IMR-90 (cell line): ENCODE data around the gene CST3. TPM values are rescaled to one million over a fixed set of nuclear protein-coding genes. Genes with fewer than 3 reads are reported as not detected.

Source experiments
- ATAC-seq: fragments of 200-7000 bp; cut with Tn5 transposase; 2 replicates; pipeline ENCODE4 v1.9.1; 2020; ENCODE audit warnings: low read depth, mild to moderate bottlenecking, moderate library complexity
- BruUV-seq: library from RNA; stranded (reverse); fragments of 400-500 nt; replicated peaks from 2 replicates; lab custom pipeline; 2021; lab: Mats Ljungman, UMichigan
- CTCF ChIA-PET: fragments of 300-600 bp; formaldehyde crosslinking; extraction: SDS; loops from one replicate; lab custom pipeline; 2021; ENCODE audit warnings: antibody characterized with exemption; lab: Yijun Ruan, JAX
- POLR2A ChIA-PET: fragments of 300-600 bp; sonication (Branson Sonifier 250); formaldehyde crosslinking; loops from one replicate; lab custom pipeline; 2022; ENCODE audit warnings: antibody characterized with exemption; ENCODE audit not compliant: unreplicated experiment; lab: Charles Lee
- DNase-seq: peaks from one replicate; pipeline ENCODE4 v3.0.0; 2013
- H2AFZ ChIP-seq: replicated peaks from 2 replicates; pipeline ENCODE3; 2013; ENCODE audit warnings: low read length, mild to moderate bottlenecking; ENCODE audit not compliant: poor library complexity
- H2AK5ac ChIP-seq: 2 replicates; pipeline ENCODE4 v1.6.1; 2013; ENCODE audit warnings: low read depth, low read length, inconsistent platforms
- H2AK9ac ChIP-seq: replicated peaks from 2 replicates; pipeline ENCODE3; 2013; ENCODE audit warnings: mild to moderate bottlenecking, low read depth, low read length, moderate library complexity; ENCODE audit not compliant: poor library complexity
- H2BK120ac ChIP-seq: 2 replicates; pipeline ENCODE4 v1.6.1; 2013; ENCODE audit warnings: low read depth, low read length, inconsistent platforms
- H2BK15ac ChIP-seq: 3 replicates; pipeline ENCODE4 v1.6.1; 2013; ENCODE audit warnings: low read depth, low read length, inconsistent platforms
- H2BK20ac ChIP-seq: 2 replicates; pipeline ENCODE4 v1.6.1; 2013; ENCODE audit warnings: low read depth, mild to moderate bottlenecking, inconsistent platforms, low read length, moderate library complexity
- H2BK5ac ChIP-seq: 2 replicates; pipeline ENCODE4 v1.6.1; 2013; ENCODE audit warnings: mild to moderate bottlenecking, low read depth, low read length, inconsistent platforms; ENCODE audit not compliant: poor library complexity, severe bottlenecking
- H3K14ac ChIP-seq: replicated peaks from 2 replicates; pipeline ENCODE4 v1.6.1; 2013; ENCODE audit warnings: low read depth, low read length, inconsistent platforms
- H3K18ac ChIP-seq: 2 replicates; pipeline ENCODE4 v1.6.1; 2013; ENCODE audit warnings: low read depth, low read length, control low read depth
- H3K23ac ChIP-seq: 2 replicates; pipeline ENCODE4 v1.6.1; 2013; ENCODE audit warnings: low read depth, low read length, inconsistent platforms
- H3K27ac ChIP-seq: 2 replicates; pipeline ENCODE4 v1.5.1; 2013; ENCODE audit warnings: mild to moderate bottlenecking, control low read depth, low read length; ENCODE audit not compliant: insufficient read depth
- H3K27me3 ChIP-seq: 2 replicates; pipeline ENCODE4 v1.6.1; 2013; ENCODE audit warnings: low read length; ENCODE audit not compliant: control insufficient read depth, insufficient read depth
- H3K36me3 ChIP-seq: 2 replicates; pipeline ENCODE4 v1.6.1; 2013; ENCODE audit warnings: low read length, mixed read lengths; ENCODE audit not compliant: control insufficient read depth, insufficient read depth
- H3K4ac ChIP-seq: 2 replicates; pipeline ENCODE4 v1.6.1; 2013; ENCODE audit warnings: low read depth, low read length, inconsistent platforms
- H3K4me1 ChIP-seq: 2 replicates; pipeline ENCODE4 v1.6.1; 2013; ENCODE audit warnings: low read length, mixed read lengths; ENCODE audit not compliant: control insufficient read depth, insufficient read depth
- H3K4me2 ChIP-seq: 2 replicates; pipeline ENCODE4 v1.6.1; 2013; ENCODE audit warnings: low read depth, mild to moderate bottlenecking, control low read depth, low read length, moderate library complexity
- H3K4me3 ChIP-seq: 2 replicates; pipeline ENCODE4 v1.5.1; 2013; ENCODE audit warnings: low read depth, mild to moderate bottlenecking, control low read depth, low read length, moderate library complexity; ENCODE audit not compliant: insufficient read depth
- H3K56ac ChIP-seq: 2 replicates; pipeline ENCODE4 v1.6.1; 2013; ENCODE audit warnings: low read length, inconsistent platforms; ENCODE audit not compliant: insufficient read depth; ENCODE audit errors: extremely low read depth
- H3K79me1 ChIP-seq, 2 experiments: 2 replicates each; pipeline ENCODE4 v1.6.1; 2013; ENCODE audit warnings: low read length in 2 of 2, inconsistent platforms in 1 of 2, low read depth in 1 of 2
- H3K9ac ChIP-seq: 2 replicates; pipeline ENCODE4 v1.6.1; 2013; ENCODE audit warnings: low read depth, low read length, control low read depth
- H3K9me1 ChIP-seq: 2 replicates; pipeline ENCODE4 v1.6.1; 2013; ENCODE audit warnings: low read length, inconsistent platforms; ENCODE audit not compliant: insufficient read depth
- H3K9me3 ChIP-seq: 2 replicates; pipeline ENCODE4 v1.6.1; 2013; ENCODE audit warnings: low read length; ENCODE audit not compliant: control insufficient read depth, insufficient read depth
- H4K20me1 ChIP-seq: 2 replicates; pipeline ENCODE4 v1.6.1; 2013; ENCODE audit warnings: low read length, inconsistent platforms; ENCODE audit not compliant: insufficient read depth
- H4K5ac ChIP-seq: 2 replicates; pipeline ENCODE4 v1.6.1; 2013; ENCODE audit warnings: mild to moderate bottlenecking, low read depth, low read length, control low read depth
- H4K8ac ChIP-seq, 2 experiments: 2 replicates each; pipeline ENCODE4 v1.6.1; 2013; ENCODE audit warnings: low read depth in 2 of 2, low read length in 2 of 2, control low read depth in 1 of 2, inconsistent platforms in 1 of 2
- H4K91ac ChIP-seq: 2 replicates; pipeline ENCODE4 v1.6.1; 2013; ENCODE audit warnings: low read depth, low read length, inconsistent platforms; ENCODE audit not compliant: insufficient read depth
- MXI1 ChIP-seq: IDR thresholded peaks from 2 replicates; pipeline ENCODE4 v1.6.1; 2012; ENCODE audit warnings: low read depth, mild to moderate bottlenecking, low read length, moderate library complexity, borderline replicate concordance
- RAD21 ChIP-seq: IDR thresholded peaks from 2 replicates; pipeline ENCODE4 v1.6.1; 2012; ENCODE audit warnings: low read length, improper control_type of control experiment
- RCOR1 ChIP-seq: IDR thresholded peaks from 2 replicates; pipeline ENCODE4 v1.6.1; 2012; ENCODE audit warnings: mild to moderate bottlenecking, low read length, improper control_type of control experiment; ENCODE audit not compliant: insufficient replicate concordance
- WGBS, 2 experiments: methylation state at CpG; one replicate each; pipeline versions ENCODE4 v1.1.5 to v1.1.7; 2013; ENCODE audit warnings: missing lambda C conversion rate in 2 of 2; ENCODE audit not compliant: insufficient read length in 1 of 2; ENCODE audit errors: extremely low coverage in 2 of 2; 5-methylcytosine and 5-hydroxymethylcytosine counted together
- dilution Hi-C: fragments of 300-500 bp; cut with HindIII; formaldehyde crosslinking; loops from one replicate; pipeline ENCODE4 v1.14.3; 2018; ENCODE audit warnings: low sequenced_read_pairs; ENCODE audit not compliant: unreplicated experiment
- in situ Hi-C: fragments of 300-500 bp; cut with MboI; formaldehyde crosslinking; loops from 3 replicates; pipeline ENCODE4 v1.14.3; 2019; ENCODE audit warnings: low sequenced_read_pairs, inconsistent platforms, mixed read lengths
- intact Hi-C: fragments of 100-400 bp; cut with micrococcal nuclease; formaldehyde crosslinking; loops from 2 replicates; pipeline ENCODE4 v1.10.0; 2022
- polyA plus RNA-seq, 3 experiments: library from polyadenylated mRNA; depleted of rRNA; stranded (reverse); fragments of >200 nt; gene quantifications; 2 replicates each; pipeline ENCODE4 v1.2.3, GENCODE V29; 2012; ENCODE audit warnings: low replicate concordance in 1 of 3
- total RNA-seq: library from RNA; depleted of rRNA; stranded (reverse); fragments of >200 nt; gene quantifications from 2 replicates; pipeline ENCODE4 v1.2.3, GENCODE V29; 2012

CST3 gene
- total and polyA plus RNA-seq, 2 of the 4 experiments (the other 2 are of a cell fraction), result 26.0 to 471 TPM

GRCh38 chr20:23608251-23608846 lies 29.4 kb downstream of the CST3 start:
- in situ Hi-C loops (loop anchor here (10.0 kb wide), 1 partner anchor 164 kb away; no protein-coding TSS in a partner anchor), dilution Hi-C loops (no loop called here), intact Hi-C loops (loop anchor here (10.0 kb wide), 1 partner anchor 914 kb away; no protein-coding TSS in a partner anchor)
- no peak for DNase-seq
- H3K9ac ChIP-seq, result no peak overlapping the region
- no peak for ATAC-seq
- no TSS peak for BruUV-seq
- no peak overlapping the region for H3K4me2 ChIP-seq
- no peak overlapping the region for H3K23ac ChIP-seq
- H2AK9ac ChIP-seq, result no peak overlapping the region
- peaks cover 27% of the 10 kb centered on the region for H3K27me3 ChIP-seq
- H4K91ac ChIP-seq, result no peak overlapping the region
- H4K20me1 ChIP-seq, result no peaks in the 10 kb centered on the region
- 39% methylated on average over 10 of the region's 18 CpGs; no CpG with 5 or more reads in 1 of the 2 experiments for WGBS, 2 experiments
- no peak overlapping the region for H3K27ac ChIP-seq
- H4K8ac ChIP-seq, result no peak overlapping the region
- no peak overlapping the region for H3K18ac ChIP-seq
- H2BK5ac ChIP-seq, result no peak overlapping the region
- peak overlapping the region; percentile 37 for H2AFZ ChIP-seq
- no peaks in the 10 kb centered on the region for H3K9me3 ChIP-seq
- CTCF ChIA-PET, result interaction anchor here (2.9 kb wide), 1 partner anchor 166 kb away, joined by 16 read pairs; no protein-coding TSS in a partner anchor
- no peak overlapping the region for H3K4me3 ChIP-seq
- H2AK5ac ChIP-seq, result no peak overlapping the region
- no peak overlapping the region for H4K5ac ChIP-seq
- H3K14ac ChIP-seq, result no peak overlapping the region
- no peaks in the 10 kb centered on the region for H3K4me1 ChIP-seq
- no peak overlapping the region for H3K4ac ChIP-seq
- TF ChIP-seq MXI1, result no peak
- no peak for TF ChIP-seq RCOR1
- no peak for TF ChIP-seq RAD21
- POLR2A ChIA-PET, result no interaction called here
- H3K9me1 ChIP-seq, result no peaks in the 10 kb centered on the region; the same call in 1 of the 2 replicates
- no peak overlapping the region for H3K56ac ChIP-seq
- no peak overlapping the region for H2BK120ac ChIP-seq
- no peaks in the 10 kb centered on the region for H3K79me1 ChIP-seq
- no peaks in the 10 kb centered on the region for H3K36me3 ChIP-seq
- no peak overlapping the region for H2BK20ac ChIP-seq
- H2BK15ac ChIP-seq, result no peak overlapping the region
